DMS114 treated with DMSO at 0.1 percent for 48 hours (cell line): ENCODE results near the gene SLCO3A1.

ENCODE experiments used
- DNase-seq: peaks from one replicate; lab custom pipeline; 2025; ENCODE audit not compliant: unreplicated experiment; lab: John Stamatoyannopoulos, UW

SLCO3A1 gene

GRCh38 chr15:91853511-91853947 lies at the start of gene SLCO3A1:
SLCO3A1 (plus strand) TSS chr15:91853708.
- DNase-seq, result no peak

- DNase-seq, result no peak
Observed at GRCh38 chr15:91807122-91807521, 46.4 kb upstream of the SLCO3A1 start.

GRCh38 chr15:91813924-91814323 lies 39.6 kb upstream of the SLCO3A1 start:
- no peak for DNase-seq

GRCh38 chr15:91816942-91817341 lies 36.6 kb upstream of the SLCO3A1 start:
- DNase-seq, result no peak

GRCh38 chr15:91821458-91821857 lies 32.0 kb upstream of the SLCO3A1 start:
- DNase-seq, result no peak

GRCh38 chr15:91824256-91824655 lies 29.3 kb upstream of the SLCO3A1 start:
- DNase-seq, result no peak

- no peak for DNase-seq
Observed at GRCh38 chr15:91826443-91826842, 27.1 kb upstream of the SLCO3A1 start.

- DNase-seq, result no peak
Observed at GRCh38 chr15:91833056-91833455, 20.5 kb upstream of the SLCO3A1 start.

GRCh38 chr15:91839867-91840266 lies 13.6 kb upstream of the SLCO3A1 start:
- no peak for DNase-seq

GRCh38 chr15:91841861-91842260 lies 11.6 kb upstream of the SLCO3A1 start:
- DNase-seq, result no peak

GRCh38 chr15:91844341-91844740 lies 9.2 kb upstream of the SLCO3A1 start:
- no peak for DNase-seq

GRCh38 chr15:91844928-91845327 lies 8.6 kb upstream of the SLCO3A1 start:
- no peak for DNase-seq

- DNase-seq, result no peak
Observed at GRCh38 chr15:91845720-91846119, 7.8 kb upstream of the SLCO3A1 start.

GRCh38 chr15:91849180-91849579 lies 4.3 kb upstream of the SLCO3A1 start:
- DNase-seq, result no peak

- DNase-seq, result peak; percentile 34
Observed at GRCh38 chr15:91849749-91850161, 3.8 kb upstream of the SLCO3A1 start.

- peak; percentile 69 for DNase-seq
Observed at GRCh38 chr15:91852741-91853510, 582 bp upstream of the SLCO3A1 start.

GRCh38 chr15:91853948-91854638 lies 585 bp downstream of the SLCO3A1 start:
- no peak for DNase-seq

- no peak for DNase-seq
Observed at GRCh38 chr15:91854639-91854990, 1.1 kb downstream of the SLCO3A1 start.

- no peak for DNase-seq
Observed at GRCh38 chr15:91855241-91855640, 1.7 kb downstream of the SLCO3A1 start.

GRCh38 chr15:91855684-91856489 lies 2.4 kb downstream of the SLCO3A1 start:
- no peak for DNase-seq

- no peak for DNase-seq
Observed at GRCh38 chr15:91857224-91857585, 3.7 kb downstream of the SLCO3A1 start.

- DNase-seq, result no peak
Observed at GRCh38 chr15:91857772-91858171, 4.3 kb downstream of the SLCO3A1 start.
